G401.6 (cell line): Measurements from ENCODE around the gene ANKRD13B.
"Not testable (repeated sequence)": the region's sequence is repeated elsewhere in the genome, so short reads cannot be mapped to it uniquely, and the experiment has no call there.

ENCODE experiments used
- FAIRE-seq: peaks from 2 replicates; lab custom pipeline; 2012; peaks lifted over from hg19 to GRCh38; lab: Jason Lieb, UNC

ANKRD13B gene

DNA sequence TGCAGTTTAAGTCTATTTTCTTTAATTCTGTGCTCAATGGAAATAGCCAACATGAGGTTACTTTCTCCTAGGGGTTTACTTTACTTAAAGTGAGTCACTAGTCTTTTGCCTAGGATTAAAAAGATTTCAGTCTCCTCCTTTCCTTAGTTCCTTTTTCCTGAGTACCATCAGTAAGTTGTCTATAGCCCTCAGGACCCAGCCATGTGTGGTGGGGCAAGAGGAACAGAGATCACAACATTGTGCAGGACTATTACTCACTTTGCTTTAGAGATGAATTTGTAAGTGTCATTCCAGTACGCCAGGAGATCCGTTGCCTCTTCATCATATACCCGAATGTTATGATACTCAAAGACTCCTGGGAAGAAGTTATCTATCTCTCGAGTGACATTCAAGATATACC, 57.5 kb downstream of the ANKRD13B start:
- FAIRE-seq = no peak

DNA sequence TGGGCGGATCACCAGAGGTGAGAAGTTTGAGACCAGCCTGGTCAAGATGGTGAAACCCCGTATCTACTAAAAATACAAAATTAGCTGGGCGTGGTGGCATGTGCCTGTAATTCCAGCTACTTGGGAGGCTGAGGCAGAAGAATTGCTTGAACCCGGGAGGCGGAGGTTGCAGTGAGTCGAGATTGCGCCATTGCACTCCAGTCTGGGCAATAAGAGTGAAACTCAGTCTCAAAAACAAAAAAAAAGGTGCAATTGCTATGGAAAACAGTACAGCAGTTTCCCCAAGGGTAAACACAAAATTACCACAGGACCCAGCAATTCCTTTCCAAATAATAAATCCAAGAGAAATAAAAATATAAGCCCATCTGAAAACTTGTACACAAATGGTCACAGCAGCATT, 59.0 kb downstream of the ANKRD13B start:
- not testable (repeated sequence) for FAIRE-seq

DNA sequence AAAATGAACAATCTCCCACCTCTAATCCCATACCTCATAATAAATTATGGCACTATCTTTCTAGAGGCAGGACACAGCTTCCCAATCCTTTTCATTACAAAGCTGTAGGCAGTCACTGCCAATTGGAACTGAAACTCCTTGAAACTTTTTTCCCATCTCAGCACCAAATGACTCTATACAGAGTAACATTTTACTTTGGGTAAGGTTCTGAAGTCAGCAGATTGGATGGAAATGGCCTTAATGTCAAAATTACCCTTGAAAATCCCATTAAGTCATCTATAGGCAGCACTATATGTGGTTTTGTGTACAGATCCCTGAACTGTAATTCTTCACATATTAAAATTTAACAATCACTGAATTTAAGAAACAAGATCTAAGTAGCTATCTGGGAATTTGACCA, 60.0 kb downstream of the ANKRD13B start:
- FAIRE-seq = no peak

DNA sequence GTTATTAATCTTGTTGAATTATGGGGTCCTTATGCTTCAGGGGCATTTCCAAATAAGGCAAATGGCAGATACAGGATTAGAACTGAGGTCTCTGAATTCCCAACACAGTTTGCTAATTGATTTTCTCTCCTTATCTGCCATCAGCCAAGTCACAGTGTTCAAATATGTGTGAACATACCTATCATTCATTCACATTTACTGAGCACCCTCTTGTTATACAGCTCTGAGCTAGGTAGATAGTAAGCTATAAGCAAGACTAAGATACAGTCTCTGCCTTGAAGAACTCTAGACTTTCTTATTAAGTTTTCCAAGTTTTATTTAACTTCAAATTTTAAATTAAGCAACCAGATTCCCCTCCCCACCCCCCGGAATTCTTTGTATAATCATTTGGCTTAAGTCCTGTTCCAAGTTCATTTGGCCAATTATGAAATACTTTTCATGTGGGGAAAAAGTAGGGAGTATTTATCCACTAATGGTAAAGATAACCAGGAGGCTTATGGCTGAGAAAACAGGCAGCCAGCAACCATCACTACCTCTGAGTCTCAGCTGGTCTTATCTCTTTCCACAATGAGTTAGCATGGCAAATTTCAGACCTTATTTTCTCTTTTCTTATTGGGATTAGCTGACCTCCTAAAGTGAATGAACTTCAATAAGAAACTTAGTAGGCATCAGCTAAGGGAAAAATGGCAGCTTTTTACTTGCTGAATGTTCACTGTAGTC, 61.2 kb downstream of the ANKRD13B start:
- no peak for FAIRE-seq

DNA sequence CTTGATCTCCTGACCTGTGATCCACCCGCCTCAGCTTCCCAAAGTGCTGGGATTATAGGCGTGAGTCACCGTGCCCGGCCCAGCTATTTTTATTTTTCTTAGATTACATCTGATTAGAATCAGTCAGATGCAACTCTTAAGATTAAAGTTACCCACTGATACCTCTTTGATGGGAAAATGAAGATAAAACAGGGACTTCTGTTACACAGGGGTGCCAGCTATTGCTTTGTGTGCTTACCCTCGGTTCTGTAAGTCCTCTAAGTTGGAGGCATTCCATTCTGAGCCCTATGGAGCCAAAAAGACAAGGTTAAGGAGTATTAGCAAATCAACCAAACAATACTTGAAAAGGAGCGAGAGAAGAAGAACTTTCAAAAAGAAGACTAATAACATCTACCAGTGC, 62.4 kb downstream of the ANKRD13B start:
- FAIRE-seq = no peak

DNA sequence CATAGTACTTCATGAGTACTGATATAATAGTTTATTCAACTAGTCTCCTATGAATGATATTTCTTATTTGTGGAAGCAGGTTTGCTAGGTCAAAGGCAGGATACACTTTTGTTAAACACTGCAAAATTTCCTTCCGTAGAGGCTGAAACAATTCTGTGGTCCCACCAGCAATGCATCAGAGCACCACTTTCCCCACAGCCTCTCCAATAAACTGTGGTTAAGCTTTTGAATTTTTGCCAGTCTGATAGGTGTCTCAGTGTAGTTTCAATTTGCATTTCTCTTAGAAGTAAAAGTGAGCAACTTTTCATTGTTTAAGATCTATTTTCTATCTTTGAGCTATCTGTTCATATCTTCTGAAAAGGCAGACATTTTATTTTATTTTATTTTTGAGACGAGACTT, 66.2 kb downstream of the ANKRD13B start:
- FAIRE-seq = no peak

DNA sequence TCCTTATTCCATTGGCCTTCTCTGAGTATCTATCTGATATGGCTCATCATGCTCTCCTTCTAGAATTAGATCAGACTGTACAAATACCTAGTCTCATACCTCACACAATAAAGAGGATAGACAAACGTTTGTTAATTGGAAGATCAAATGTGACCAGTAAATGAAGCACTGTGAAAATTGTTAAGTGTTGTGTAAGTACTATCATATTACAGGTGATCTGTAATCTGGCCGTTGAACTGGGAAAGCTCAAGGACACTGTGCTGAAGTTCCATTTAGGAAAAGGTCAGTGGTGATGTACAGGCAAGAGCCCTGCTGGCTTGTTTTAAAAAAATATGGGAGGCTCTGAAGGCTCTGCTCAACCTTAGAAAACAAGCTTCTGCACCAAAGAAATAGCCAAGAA, 68.3 kb downstream of the ANKRD13B start:
- no peak for FAIRE-seq

DNA sequence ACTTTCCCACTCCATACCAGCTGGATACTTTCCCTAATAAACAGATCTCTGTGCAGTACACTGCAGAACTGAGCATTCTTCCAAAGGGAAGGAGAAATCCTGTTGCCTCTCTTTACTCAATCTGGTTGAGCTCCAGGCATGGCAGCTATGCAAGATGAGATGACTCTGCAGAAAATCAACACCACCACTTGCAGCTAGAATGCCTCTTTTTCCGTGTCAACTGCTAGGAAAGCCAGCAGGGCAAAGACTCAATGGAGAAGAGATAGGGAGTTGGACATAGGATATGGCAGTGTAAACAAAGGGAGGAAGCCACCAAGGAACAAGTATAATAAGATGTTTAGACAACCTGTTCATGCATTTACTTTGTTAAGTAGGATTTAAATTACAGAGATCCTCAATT, 70.2 kb downstream of the ANKRD13B start:
- FAIRE-seq = no peak
